IPS-15b (cell line): ENCODE measurements around the gene ALG6.
"Not testable (repeated sequence)": the region's sequence is repeated elsewhere in the genome, so short reads cannot be mapped to it uniquely, and the experiment has no call there.

Experiments used
- H3K27me3 ChIP-seq: one replicate; pipeline ENCODE4 v1.6.1; 2013; ENCODE audit warnings: low read length; ENCODE audit not compliant: control insufficient read depth, insufficient read depth
- H3K36me3 ChIP-seq: one replicate; pipeline ENCODE4 v1.6.1; 2013; ENCODE audit warnings: low read length; ENCODE audit not compliant: control insufficient read depth, insufficient read depth
- H3K4me1 ChIP-seq: one replicate; pipeline ENCODE4 v1.6.1; 2013; ENCODE audit warnings: mild to moderate bottlenecking, low read length; ENCODE audit not compliant: control insufficient read depth, insufficient read depth
- H3K4me3 ChIP-seq: one replicate; pipeline ENCODE4 v1.5.1; 2013; ENCODE audit warnings: low read depth, low read length
- H3K9ac ChIP-seq: one replicate; pipeline ENCODE4 v1.6.1; 2013; ENCODE audit warnings: low read depth, mild to moderate bottlenecking, low read length
- H3K9me3 ChIP-seq: one replicate; pipeline ENCODE4 v1.6.1; 2013; ENCODE audit warnings: mild to moderate bottlenecking, low read length; ENCODE audit not compliant: control insufficient read depth, insufficient read depth

ALG6 gene

DNA sequence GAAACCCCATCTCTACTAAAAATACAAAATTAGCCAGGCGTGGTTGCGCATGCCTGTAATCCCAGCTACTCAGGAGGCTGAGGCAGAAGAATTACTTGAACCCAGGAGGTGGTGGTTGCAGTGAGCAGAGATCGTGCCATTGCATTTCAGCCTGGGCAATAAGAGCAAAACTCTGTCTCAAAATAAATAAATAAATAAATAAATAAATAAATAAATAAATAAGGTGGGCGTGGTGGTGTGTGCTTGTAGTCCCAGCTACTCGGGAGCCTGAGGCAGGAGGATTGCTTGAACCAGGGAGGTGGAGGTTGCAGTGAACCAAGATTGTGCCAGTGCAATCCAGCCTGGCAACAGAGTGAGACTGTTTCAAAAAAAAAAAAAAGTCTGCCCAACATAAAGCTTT is 101.3 kb downstream of the ALG6 start:
- not testable (repeated sequence) for H3K9me3 ChIP-seq, H3K36me3 ChIP-seq, H3K9ac ChIP-seq, H3K4me1 ChIP-seq, H3K27me3 ChIP-seq, H3K4me3 ChIP-seq

DNA sequence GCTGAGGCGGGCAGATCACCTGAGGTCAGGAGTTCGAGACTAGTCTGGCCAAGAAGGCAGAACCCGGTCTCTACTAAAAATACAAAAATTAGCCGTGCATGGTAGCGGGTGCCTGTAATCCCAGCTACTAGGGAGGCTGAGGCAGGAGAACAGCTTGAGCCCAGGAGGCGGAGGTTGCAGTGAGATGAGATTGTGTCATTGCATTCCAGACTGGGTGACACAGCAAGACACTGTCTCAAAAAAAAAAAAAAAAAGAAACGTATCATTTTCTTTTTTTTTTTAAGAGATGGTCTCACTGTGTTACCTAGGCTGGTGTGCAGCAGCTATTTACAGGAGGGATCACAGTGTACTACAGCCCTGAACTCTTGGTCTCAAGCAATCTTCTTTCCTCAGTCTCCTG is 108.3 kb downstream of the ALG6 start:
- Histone ChIP-seq H3K36me3 (no peaks in the 10 kb centered on the region), H3K4me3 (no peak overlapping the region), H3K4me1 (no peaks in the 10 kb centered on the region)

DNA sequence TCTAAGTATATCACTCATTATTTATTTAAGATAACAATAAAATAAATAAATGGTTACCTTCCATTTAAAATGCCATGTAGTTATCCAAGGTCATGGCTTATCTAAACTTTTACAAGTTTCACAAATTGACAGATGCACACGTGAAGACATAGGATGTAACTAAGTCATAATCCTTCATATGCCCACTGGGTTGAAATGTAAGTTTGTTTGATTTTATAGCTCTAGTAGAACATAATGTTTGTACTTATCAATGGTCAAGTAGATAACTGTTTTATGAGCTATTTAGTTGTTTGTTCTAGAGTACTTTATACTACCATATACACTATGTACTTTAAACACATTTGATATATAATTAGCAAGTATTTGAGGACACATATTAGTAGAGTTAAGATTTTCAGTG is 112.6 kb downstream of the ALG6 start:
- Histone ChIP-seq H3K27me3 (no peaks in the 10 kb centered on the region), H3K4me1 (no peaks in the 10 kb centered on the region), H3K36me3 (no peaks in the 10 kb centered on the region), H3K9me3 (no peaks in the 10 kb centered on the region), H3K4me3 (no peak overlapping the region), H3K9ac (no peak overlapping the region)

More for the DNA sequence above, 108.3 kb downstream of the ALG6 start:
- Histone ChIP-seq H3K9ac (no peak overlapping the region), H3K27me3 (no peaks in the 10 kb centered on the region), H3K9me3 (no peaks in the 10 kb centered on the region)

DNA sequence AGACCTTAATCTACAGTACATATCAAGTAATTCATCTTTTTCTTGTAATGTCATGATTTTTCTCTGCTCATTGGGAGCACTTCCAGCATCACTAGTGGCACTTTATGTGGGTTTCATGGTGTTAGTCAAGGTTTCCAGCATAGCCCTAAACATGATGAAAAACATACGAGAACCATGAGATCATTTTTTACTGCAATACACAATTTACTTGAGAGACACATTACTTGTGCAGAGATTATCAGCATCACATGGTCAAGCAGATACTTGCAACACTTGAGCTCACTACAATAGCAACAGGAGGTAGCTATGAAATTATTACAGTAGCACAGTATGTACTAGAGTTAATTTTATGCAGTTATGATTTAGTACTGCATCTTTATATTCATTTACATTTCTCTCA is 119.2 kb downstream of the ALG6 start:
- no peak overlapping the region for H3K9ac ChIP-seq
- no peaks in the 10 kb centered on the region for H3K27me3 ChIP-seq
- no peaks in the 10 kb centered on the region for H3K4me1 ChIP-seq
- no peak overlapping the region for H3K4me3 ChIP-seq
- no peaks in the 10 kb centered on the region for H3K36me3 ChIP-seq
- H3K9me3 ChIP-seq = no peaks in the 10 kb centered on the region

DNA sequence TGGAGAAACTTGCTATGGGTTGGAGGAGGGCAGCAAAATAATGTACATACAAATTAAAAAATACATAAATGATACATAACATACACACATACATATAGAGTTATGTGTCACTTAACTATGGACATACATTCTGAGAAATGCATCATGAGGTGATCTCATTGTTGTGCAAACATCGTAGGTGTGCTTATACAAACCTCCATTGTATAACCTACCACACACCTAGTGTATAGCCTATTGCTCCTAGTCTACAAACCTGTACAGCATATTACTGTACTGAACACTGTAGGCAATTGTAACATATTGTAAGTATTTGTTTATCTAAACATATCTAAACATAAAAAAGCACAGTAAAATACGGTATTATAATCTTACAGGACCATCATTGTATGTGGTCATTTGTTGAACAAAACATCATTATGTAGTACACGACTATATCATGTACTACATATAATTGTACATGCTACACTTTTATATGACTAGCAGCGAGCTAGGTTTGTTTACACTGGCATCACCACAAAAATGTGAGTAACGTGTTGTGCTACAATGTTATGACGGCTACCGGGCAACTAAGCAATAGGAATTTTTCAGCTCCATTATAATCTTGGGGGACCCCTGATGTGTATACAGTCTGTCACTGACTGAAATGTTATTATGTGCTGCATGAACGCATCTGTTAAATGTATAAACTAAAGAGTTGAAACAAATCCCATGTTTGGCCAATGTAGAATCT is 120.1 kb downstream of the ALG6 start:
- H3K9me3 ChIP-seq = no peaks in the 10 kb centered on the region
- H3K4me3 ChIP-seq = no peak overlapping the region
- no peaks in the 10 kb centered on the region for H3K36me3 ChIP-seq
- H3K9ac ChIP-seq = no peak overlapping the region
- no peaks in the 10 kb centered on the region for H3K4me1 ChIP-seq
- H3K27me3 ChIP-seq = no peaks in the 10 kb centered on the region
